GM13977 (cell line): Measurements from ENCODE around the gene FAF2.
"Not testable (repeated sequence)": the region's sequence is repeated elsewhere in the genome, so short reads cannot be mapped to it uniquely, and the experiment has no call there.

Experiments used
- DNase-seq: peaks from one replicate; pipeline ENCODE4 v3.0.0; 2012; ENCODE audit warnings: low spot score
- in situ Hi-C: fragments of 300-500 bp; cut with MboI; formaldehyde crosslinking; loops from one replicate; pipeline ENCODE4 v1.12.0; 2022; ENCODE audit warnings: low sequenced_read_pairs, low pct_unique_long_range_greater_than_20kb, mixed read lengths, inconsistent platforms; ENCODE audit not compliant: unreplicated experiment
- TF ChIP-seq, protein P1 (sequence below): IDR thresholded peaks from 2 replicates; pipeline ENCODE4 v1.5.1; 2012; ENCODE audit warnings: mild to moderate bottlenecking, control low read depth; ENCODE audit not compliant: insufficient read depth; ENCODE audit errors: extremely low read depth, missing control alignments

FAF2 gene

DNA sequence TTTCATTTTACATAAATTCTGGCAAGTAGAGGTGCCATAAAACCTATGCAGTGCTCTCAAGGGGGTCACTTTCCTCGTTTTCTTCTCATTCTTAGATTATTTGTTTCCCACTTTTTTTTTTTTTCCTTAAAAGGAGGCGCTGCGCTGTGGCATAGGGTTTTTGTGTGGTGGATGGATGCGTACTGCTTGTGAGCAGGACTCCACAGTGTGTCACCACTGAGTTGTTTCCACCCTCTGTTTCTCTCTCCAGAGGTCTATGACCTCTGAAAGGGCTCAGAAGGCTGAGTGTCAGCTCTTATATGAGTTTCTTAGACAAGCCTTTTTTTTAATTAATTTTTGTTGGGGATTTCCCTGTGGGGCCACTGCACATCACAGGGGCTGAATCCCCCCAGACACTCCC is 18.2 kb upstream of the FAF2 start:
- TF ChIP-seq, protein P1, sequence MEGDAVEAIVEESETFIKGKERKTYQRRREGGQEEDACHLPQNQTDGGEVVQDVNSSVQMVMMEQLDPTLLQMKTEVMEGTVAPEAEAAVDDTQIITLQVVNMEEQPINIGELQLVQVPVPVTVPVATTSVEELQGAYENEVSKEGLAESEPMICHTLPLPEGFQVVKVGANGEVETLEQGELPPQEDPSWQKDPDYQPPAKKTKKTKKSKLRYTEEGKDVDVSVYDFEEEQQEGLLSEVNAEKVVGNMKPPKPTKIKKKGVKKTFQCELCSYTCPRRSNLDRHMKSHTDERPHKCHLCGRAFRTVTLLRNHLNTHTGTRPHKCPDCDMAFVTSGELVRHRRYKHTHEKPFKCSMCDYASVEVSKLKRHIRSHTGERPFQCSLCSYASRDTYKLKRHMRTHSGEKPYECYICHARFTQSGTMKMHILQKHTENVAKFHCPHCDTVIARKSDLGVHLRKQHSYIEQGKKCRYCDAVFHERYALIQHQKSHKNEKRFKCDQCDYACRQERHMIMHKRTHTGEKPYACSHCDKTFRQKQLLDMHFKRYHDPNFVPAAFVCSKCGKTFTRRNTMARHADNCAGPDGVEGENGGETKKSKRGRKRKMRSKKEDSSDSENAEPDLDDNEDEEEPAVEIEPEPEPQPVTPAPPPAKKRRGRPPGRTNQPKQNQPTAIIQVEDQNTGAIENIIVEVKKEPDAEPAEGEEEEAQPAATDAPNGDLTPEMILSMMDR = no peak
- no peak for DNase-seq
- in situ Hi-C loops = no loop called here

DNA sequence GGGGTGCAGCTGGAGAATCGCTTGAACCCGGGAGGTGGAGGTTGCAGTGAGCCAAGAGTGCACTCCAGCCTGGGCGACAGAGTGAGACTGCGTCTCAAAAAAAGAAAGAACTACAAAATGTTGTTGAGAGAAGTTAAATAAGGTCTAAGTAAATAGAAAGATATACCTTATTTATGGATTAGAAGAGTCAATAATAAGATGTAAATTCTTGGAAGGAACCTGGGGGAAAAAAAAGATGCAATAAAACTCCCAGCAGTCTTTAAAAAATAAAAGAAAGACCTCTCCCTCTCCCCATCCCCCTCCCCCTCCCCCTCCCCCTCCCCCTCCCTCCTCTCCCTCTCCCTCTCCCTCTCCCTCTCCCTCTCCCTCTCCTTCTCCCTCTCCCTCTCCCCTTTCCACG is 15.5 kb upstream of the FAF2 start:
- TF ChIP-seq, protein P1 = no peak
- in situ Hi-C loops = no loop called here
- no peak for DNase-seq

DNA sequence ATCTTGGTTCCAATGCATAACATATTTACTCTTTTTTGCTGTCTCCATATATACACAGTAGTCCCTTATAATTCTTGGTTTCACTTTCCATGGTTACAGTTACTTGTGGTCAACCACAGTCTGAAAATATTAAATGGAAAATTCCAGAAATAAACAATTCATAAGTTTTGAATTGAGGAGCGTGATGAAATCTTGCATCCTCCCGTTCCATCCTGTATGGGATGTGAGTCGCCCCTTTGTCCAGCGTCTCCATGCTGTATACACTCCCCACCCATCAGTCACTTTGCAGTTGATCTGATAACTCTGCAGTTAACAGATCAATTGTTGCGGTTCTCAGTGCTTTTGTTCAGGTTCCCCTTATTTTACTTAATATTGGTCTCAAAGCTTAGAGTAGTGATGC is 11.5 kb upstream of the FAF2 start:
- in situ Hi-C loops = no loop called here
- no peak for DNase-seq
- TF ChIP-seq, protein P1 = no peak

DNA sequence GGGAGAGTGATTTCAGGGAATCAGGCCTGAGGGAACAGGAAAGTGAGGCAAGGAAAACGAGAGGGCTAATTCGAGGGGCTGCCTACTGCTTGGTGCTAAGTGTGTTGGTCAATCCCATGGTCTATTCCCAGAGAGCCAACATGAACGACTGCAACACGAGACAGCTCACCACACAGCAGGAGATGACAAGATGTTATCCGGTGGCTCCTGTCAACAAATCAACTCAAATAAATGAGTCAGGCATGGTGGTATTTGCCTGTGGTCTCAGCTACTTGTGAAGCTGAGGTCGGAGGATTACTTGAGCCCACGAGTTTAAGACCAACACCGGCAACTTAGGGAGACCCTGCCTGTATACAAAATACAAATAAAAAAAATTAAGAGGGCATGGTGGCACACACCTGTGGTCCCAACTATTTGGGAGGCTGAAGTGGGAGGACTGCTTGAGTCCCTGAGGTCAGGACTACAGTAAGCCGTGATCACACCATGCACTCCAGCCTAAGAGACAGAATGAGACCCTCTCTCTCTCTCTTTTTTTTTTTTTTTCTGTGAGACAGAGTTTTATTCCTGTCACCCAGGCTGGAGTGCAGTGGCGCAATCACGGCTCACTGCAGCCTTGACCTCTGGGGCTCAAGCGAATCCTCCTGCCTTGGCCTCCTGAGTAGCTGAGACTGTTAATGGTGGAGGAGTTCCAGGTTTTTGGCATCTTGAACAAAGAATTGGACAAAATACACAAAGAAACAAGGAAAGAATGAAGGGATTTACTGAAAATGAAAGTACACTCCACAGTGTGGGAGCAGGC is 9.0 kb upstream of the FAF2 start:
- TF ChIP-seq, protein P1 = no peak
- in situ Hi-C loops = no loop called here
- DNase-seq = no peak

DNA sequence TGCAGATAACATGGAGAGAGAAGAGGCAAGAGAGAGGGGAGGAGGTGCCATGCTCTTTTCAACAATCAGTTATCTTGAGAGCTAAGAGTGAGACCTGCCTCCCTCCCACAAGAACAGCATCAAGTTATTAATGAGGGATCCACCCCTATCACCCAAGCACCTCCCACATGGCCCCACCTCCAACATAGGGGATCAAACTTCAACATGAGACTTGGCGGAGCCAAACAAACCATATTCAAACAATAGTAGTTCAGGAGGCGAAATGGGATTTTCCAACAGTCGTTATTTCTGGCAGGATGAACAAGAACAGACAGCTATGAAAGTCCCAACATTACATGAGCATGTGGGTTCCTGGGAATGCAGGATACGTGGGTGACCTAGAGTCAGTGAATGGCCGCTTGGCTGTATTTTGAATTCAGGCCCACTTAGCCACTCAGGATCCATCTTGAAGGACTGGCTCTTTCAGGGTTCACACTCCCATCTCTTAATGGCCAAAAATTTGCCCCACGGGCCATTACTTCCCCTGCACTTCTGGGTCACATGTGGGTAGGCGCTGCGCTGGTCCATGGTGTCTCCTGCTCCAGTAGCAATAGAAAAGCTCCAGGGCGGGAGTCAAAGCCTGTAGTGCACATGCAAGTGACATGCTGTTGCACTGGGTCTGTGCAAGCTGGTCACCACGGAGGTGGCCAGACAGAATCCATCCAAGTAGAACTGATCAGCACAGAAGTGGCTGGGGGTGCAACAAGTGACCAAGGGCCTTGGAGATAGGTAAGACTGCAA is 7.1 kb upstream of the FAF2 start:
- TF ChIP-seq, protein P1 = no peak
- DNase-seq = no peak
- in situ Hi-C loops = no loop called here

DNA sequence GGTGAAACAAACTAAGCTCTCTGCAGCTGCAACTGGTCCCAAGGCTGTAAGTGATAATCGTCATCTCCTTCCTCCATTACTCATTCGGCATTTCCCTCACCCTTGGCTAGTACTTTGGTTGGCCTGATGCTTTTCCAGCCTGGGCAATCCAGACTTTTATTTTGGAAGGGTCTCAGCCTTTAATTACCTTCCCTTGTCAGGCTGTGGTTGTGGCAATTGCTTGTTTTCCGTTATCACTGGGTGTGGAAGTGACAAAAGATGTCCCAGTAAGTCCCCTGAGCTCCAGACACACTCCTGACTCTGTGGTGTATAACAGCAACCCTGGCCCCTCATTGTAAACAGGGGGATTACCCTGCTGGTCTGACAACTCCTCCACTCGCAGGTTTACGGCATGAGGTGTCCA is 6.3 kb upstream of the FAF2 start:
- in situ Hi-C loops = no loop called here
- TF ChIP-seq, protein P1 = no peak
- DNase-seq = no peak

DNA sequence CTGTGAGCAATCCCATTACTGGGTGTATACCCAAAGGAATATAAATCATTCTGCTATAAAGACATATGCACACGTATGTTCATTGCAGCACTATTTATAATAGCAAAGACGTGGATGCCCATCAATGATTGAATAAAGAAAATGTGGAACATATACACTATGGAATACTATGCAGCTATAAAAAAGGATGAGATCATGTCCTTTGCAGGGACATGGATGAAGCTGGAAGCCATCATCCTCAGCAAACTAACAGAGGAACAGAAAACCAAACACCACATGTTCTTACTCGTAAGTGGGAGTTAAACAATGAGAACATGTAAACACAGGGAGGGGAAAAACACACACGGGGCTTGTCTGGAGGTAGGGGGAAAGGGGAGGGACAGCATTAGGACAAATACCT is 5.3 kb upstream of the FAF2 start:
- in situ Hi-C loops, DNase-seq: not testable (repeated sequence)
